ENCODE results near the gene RAP1A. TPM values are rescaled to one million over a fixed set of nuclear protein-coding genes. Genes with fewer than 3 reads are reported as not detected.

Gene RAP1A
- total RNA-seq, 2 experiments from 2014 or later, result 132 to 133 TPM

DNA sequence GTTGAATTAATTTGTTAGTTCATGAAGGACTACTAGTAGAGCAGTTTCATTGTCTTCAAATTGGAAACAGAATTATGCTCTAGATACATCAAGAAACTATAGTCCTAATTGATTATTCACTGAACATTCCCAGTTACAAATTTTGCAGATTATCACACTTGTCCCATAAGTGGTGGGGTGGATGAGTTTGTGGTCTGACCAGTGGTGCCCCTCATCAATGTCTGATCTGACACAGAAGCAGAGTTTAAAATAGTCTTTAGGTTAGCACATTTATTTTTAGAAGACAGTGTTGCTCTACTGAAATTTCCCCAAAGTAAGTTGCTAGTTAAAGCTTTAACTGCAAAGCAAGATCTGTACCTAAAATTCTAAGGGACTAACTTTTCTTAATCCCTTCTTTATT lies 76.7 kb downstream of the RAP1A start:
- Mint-ChIP-seq H3K9me3 (ENCODE audit: insufficient read depth) (no peaks in the 10 kb centered on the region), H3K36me3 (ENCODE audit: low read depth) (peaks cover 72% of the 10 kb centered on the region), H3K27me3 (ENCODE audit: low read depth) (no peaks in the 10 kb centered on the region), H3K27ac (peak overlapping the region; percentile 31), H3K4me3 (no peak overlapping the region), H3K4me1 (ENCODE audit: low read depth) (peaks cover 23% of the 10 kb centered on the region)
- ChIA-PET CTCF (interaction anchor here (1.1 to 2.4 kb wide), 3 partner anchors 18 to 189 kb away, joined by 3 to 13 read pairs (median 4); no protein-coding TSS in a partner anchor), POLR2A (no interaction called here)
- DNase-seq (no peak), ATAC-seq (no peak)

DNA sequence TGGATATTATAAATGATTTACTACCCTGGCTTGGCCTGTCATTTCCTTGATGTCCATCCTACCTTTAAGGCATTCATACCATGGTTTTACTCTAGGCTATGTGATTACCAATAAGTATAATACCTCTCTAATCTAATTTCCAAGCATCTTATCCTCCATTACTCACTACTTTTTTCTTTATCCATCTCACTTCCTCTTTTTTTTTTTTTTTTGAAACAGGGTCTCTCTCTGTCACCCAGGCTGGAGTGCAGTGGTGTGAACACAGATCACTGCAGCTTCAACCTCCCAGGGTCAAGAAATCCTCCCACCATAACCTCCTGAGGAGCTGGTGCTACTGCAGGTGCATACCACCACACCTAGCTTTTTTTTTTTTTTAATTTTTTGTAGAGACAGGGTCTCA lies 79.7 kb downstream of the RAP1A start:
- Mint-ChIP-seq H3K27me3 (ENCODE audit: low read depth) (no peaks in the 10 kb centered on the region), H3K4me1 (ENCODE audit: low read depth) (peaks cover 24% of the 10 kb centered on the region), H3K4me3 (no peak overlapping the region), H3K27ac (no peak overlapping the region), H3K9me3 (ENCODE audit: insufficient read depth) (no peaks in the 10 kb centered on the region), H3K36me3 (ENCODE audit: low read depth) (peaks cover 68% of the 10 kb centered on the region)
- no peak for DNase-seq
- ChIA-PET POLR2A (interaction anchor here (1.0 kb wide), 1 partner anchor 250 kb away, joined by 3 read pairs; the partner anchor contains the start of genes ATP5PB and WDR77), CTCF (interaction anchor here (1.4 to 7.9 kb wide), 3 partner anchors 15 to 191 kb away, joined by 3 to 54 read pairs (median 17); no protein-coding TSS in a partner anchor)
- no peak for ATAC-seq

DNA sequence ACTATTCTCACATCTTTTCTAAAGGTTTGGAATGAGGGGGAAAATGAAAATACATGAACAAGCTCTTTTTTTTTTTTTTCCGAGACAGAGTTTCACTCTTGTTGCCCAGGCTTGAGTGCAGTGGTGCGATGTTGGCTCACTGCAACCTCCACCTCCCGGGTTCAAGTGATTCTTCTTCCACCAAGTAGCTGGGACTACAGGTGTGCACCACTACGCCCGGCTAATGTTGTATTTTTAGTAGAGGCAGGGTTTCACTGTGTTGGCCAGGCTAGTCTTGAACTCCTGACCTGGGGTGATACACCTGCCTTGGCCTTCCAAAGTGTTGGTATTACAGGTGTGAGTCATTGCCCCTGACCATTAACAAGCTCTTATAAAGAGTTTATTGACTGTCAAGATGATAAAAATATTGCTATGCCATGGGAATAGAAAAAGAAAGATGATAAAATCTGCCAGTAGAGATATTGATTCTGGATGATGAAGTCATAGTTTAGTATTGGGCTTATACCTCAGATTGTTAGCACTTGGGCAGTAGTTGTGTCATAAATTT lies 83.0 kb downstream of the RAP1A start:
- Mint-ChIP-seq H3K4me1 (ENCODE audit: low read depth) (peaks cover 8% of the 10 kb centered on the region), H3K36me3 (ENCODE audit: low read depth) (peaks cover 63% of the 10 kb centered on the region), H3K27me3 (ENCODE audit: low read depth) (no peaks in the 10 kb centered on the region), H3K4me3 (no peak overlapping the region), H3K27ac (no peak overlapping the region), H3K9me3 (ENCODE audit: insufficient read depth) (no peaks in the 10 kb centered on the region)
- CTCF ChIA-PET, result interaction anchor here (0.7 to 7.9 kb wide), 5 partner anchors 12 to 226 kb away, joined by 3 to 54 read pairs (median 7); partner anchors contain the start of gene INKA2
- DNase-seq, result no peak
- no peak for ATAC-seq
- POLR2A ChIA-PET, result interaction anchor here (0.6 to 1.4 kb wide), 2 partner anchors 12 to 194 kb away, joined by 5 to 8 read pairs; no protein-coding TSS in a partner anchor

DNA sequence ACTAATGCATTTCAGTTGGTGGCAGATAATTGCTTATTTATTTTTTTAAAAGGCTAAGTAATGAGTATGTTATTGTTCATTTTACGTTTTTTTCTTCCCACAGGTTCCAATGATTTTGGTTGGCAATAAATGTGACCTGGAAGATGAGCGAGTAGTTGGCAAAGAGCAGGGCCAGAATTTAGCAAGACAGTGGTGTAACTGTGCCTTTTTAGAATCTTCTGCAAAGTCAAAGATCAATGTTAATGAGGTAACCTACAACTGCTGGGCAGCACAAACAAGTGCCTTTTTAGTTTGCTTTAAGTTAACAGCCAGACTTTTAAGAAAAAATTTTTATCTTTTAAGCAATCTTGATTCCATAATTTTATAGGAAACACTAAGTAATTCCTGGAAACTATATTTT lies 84.7 kb downstream of the RAP1A start:
- Mint-ChIP-seq H3K36me3 (ENCODE audit: low read depth) (peaks cover 67% of the 10 kb centered on the region), H3K4me1 (ENCODE audit: low read depth) (peaks cover 8% of the 10 kb centered on the region), H3K9me3 (ENCODE audit: insufficient read depth) (no peaks in the 10 kb centered on the region), H3K27me3 (ENCODE audit: low read depth) (no peaks in the 10 kb centered on the region), H3K27ac (no peak overlapping the region), H3K4me3 (no peak overlapping the region)
- CTCF ChIA-PET, result interaction anchor here (1.2 to 7.9 kb wide), 4 partner anchors 10 to 196 kb away, joined by 4 to 54 read pairs (median 10); partner anchors contain the start of gene INKA2
- DNase-seq, result no peak
- POLR2A ChIA-PET, result no interaction called here
- ATAC-seq, result no peak

DNA sequence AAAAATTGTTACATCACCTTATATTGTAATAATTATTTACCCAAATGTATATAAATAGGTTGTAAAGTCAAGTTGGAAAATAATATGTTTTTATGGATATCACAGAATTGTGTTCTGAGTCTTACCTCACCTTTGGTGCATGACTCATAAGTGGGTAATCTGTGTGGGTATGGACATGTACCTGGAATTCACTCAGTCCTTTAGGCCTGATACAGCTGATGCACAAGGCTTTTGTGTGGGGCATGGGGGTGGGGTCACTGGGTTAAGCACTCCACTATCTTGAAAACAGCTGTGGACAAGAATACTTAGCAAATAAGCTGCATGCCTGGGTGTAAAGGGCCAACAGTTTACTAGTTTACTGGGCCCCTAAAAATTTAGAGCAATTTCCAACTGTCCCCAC lies 85.2 kb downstream of the RAP1A start:
- H3K4me1 Mint-ChIP-seq (ENCODE audit: low read depth), result peaks cover 6% of the 10 kb centered on the region
- H3K9me3 Mint-ChIP-seq (ENCODE audit: insufficient read depth), result no peaks in the 10 kb centered on the region
- ChIA-PET CTCF (interaction anchor here (1.2 to 7.9 kb wide), 2 partner anchors 10 to 196 kb away, joined by 4 to 54 read pairs; no protein-coding TSS in a partner anchor), POLR2A (no interaction called here)
- DNase-seq (no peak), ATAC-seq (no peak)
- no peak overlapping the region for H3K4me3 Mint-ChIP-seq
- H3K27ac Mint-ChIP-seq, result no peak overlapping the region
- H3K27me3 Mint-ChIP-seq (ENCODE audit: low read depth), result no peaks in the 10 kb centered on the region
- peaks cover 68% of the 10 kb centered on the region for H3K36me3 Mint-ChIP-seq (ENCODE audit: low read depth)

DNA sequence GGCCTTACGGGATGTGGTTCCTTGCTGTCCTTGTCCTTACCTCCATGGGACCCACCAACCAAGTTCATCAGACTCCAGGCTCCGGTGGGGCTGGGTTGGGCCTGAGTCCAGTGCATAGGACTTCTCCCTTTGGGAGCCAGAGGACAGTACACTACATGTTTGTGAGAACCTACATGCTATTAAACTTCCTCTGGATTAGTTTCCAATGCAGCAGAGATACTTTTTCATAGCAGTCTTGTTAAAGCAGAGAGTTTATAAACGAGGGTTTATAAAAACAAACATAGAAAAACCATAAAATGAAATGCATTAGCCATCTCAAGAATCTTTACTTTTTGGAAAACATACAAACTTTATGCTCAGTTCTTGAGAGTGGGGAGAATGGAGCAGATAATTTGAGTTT lies 86.3 kb downstream of the RAP1A start:
- no peaks in the 10 kb centered on the region for H3K9me3 Mint-ChIP-seq (ENCODE audit: insufficient read depth)
- POLR2A ChIA-PET, result interaction anchor here (0.6 kb wide), 1 partner anchor 156 kb away, joined by 3 read pairs; no protein-coding TSS in a partner anchor

DNA sequence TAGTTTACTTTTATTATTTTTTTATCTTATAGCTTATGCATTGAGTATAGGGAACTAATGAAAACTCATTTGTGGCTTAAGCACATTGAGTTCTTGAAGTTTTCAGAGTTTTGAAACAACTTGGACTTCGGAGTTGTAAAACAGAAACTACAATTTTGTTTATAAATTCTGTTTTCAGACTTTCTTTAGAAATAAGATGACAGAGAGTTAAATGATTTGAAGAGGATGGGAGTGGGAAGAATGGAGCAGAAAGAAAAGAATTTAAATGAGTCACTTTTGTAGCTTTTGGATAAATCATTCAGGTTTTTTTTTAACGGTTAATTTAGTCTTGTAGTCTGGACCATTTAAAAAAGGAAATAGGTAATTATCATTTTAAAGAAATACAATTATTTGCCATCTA lies 87.3 kb downstream of the RAP1A start:
- H3K27ac Mint-ChIP-seq, result no peak overlapping the region
- H3K36me3 Mint-ChIP-seq (ENCODE audit: low read depth), result peaks cover 60% of the 10 kb centered on the region
- CTCF ChIA-PET, result interaction anchor here (0.8 to 7.9 kb wide), 5 partner anchors 8 to 104 kb away, joined by 3 to 54 read pairs (median 3); no protein-coding TSS in a partner anchor
- no peak overlapping the region for H3K4me3 Mint-ChIP-seq
- no peak for DNase-seq
- peaks cover 5% of the 10 kb centered on the region for H3K4me1 Mint-ChIP-seq (ENCODE audit: low read depth)
- H3K9me3 Mint-ChIP-seq (ENCODE audit: insufficient read depth), result no peaks in the 10 kb centered on the region
- no peaks in the 10 kb centered on the region for H3K27me3 Mint-ChIP-seq (ENCODE audit: low read depth)
- POLR2A ChIA-PET, result no interaction called here
- ATAC-seq, result no peak

More for the DNA sequence above, 86.3 kb downstream of the RAP1A start:
- ATAC-seq (no peak), DNase-seq (no peak)
- Mint-ChIP-seq H3K4me1 (ENCODE audit: low read depth) (peaks cover 5% of the 10 kb centered on the region), H3K36me3 (ENCODE audit: low read depth) (peaks cover 61% of the 10 kb centered on the region), H3K27me3 (ENCODE audit: low read depth) (no peaks in the 10 kb centered on the region), H3K4me3 (no peak overlapping the region), H3K27ac (no peak overlapping the region)
- CTCF ChIA-PET, result interaction anchor here (1.0 to 7.9 kb wide), 2 partner anchors 9 to 102 kb away, joined by 3 to 54 read pairs; no protein-coding TSS in a partner anchor

DNA sequence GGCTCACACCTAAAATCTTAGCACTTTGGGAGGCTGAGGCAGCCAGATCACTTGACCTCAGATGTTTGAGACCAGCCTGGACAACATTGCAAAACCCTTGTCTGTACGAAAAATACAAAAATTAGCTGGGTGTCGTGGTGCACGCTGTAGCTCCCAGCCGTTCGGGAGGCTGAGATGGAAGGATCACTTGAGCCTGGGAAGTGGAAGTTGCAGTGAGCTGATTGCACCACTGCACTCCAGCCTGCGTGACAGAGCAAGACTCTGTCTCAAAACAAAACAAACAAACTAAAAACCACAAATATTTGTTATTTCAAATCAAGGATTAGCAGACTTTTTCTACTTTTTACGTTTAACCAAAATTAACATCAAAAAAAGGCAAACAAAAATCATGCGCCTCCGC lies 88.3 kb downstream of the RAP1A start:
- Mint-ChIP-seq H3K4me3 (no peak overlapping the region), H3K9me3 (ENCODE audit: insufficient read depth) (no peaks in the 10 kb centered on the region), H3K27me3 (ENCODE audit: low read depth) (no peaks in the 10 kb centered on the region), H3K36me3 (ENCODE audit: low read depth) (peaks cover 57% of the 10 kb centered on the region), H3K27ac (no peak overlapping the region), H3K4me1 (ENCODE audit: low read depth) (peaks cover 5% of the 10 kb centered on the region)
- CTCF ChIA-PET, result interaction anchor here (1.3 kb wide), 1 partner anchor 61 kb away, joined by 3 read pairs; no protein-coding TSS in a partner anchor
- POLR2A ChIA-PET, result no interaction called here
- no peak for DNase-seq
- no peak for ATAC-seq

DNA sequence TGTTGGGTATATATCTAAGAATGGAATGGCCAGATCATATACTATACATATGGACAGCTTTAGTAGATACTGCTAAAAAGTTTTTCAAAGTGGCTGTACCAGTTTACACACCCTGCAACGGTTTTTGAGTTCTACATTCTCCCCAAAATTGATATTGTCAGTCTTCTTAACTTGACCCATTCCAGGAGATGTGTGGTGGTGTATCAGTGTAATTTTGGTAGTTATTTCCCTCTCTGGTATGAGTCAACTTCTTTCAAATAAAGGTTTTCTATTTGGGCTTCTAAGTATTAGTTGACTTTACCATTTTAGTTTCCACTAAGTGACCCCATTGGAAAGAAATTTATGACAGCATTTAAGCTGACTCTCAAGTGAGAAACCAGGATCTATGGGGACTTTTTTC lies 90.4 kb downstream of the RAP1A start:
- Mint-ChIP-seq H3K27me3 (ENCODE audit: low read depth) (no peaks in the 10 kb centered on the region), H3K36me3 (ENCODE audit: low read depth) (peaks cover 48% of the 10 kb centered on the region), H3K9me3 (ENCODE audit: insufficient read depth) (no peaks in the 10 kb centered on the region), H3K27ac (no peak overlapping the region), H3K4me1 (ENCODE audit: low read depth) (peaks cover 2% of the 10 kb centered on the region), H3K4me3 (no peak overlapping the region)
- POLR2A ChIA-PET, result no interaction called here
- no peak for ATAC-seq
- no peak for DNase-seq
- CTCF ChIA-PET, result interaction anchor here (2.7 kb wide), 1 partner anchor 60 kb away, joined by 9 read pairs; no protein-coding TSS in a partner anchor

DNA sequence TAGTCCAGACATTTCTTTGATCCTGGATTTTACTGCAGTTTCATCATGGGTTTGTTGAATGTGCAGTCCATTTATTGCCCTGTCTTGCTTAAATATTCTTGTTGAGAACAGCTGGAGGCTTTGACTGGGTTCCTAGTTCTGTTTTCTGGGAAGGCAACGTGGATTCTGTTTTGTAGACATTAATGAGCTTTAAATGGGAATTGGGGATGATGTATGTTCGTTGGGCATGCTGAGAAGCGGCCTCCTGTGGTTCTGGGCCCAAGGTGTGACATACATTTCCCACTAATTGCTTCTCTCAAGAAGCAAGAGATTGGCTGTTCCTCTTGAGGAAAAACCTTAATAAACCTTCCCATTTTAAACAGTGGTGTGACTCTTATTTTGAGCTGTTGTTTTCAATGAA lies 96.7 kb downstream of the RAP1A start:
- no peak for ATAC-seq
- CTCF ChIA-PET, result interaction anchor here (0.7 to 5.3 kb wide), 14 partner anchors 13 to 218 kb away, joined by 3 to 72 read pairs (median 6); partner anchors contain the start of genes DDX20 and INKA2
- H3K27ac Mint-ChIP-seq, result no peak overlapping the region
- POLR2A ChIA-PET, result no interaction called here
- H3K4me1 Mint-ChIP-seq (ENCODE audit: low read depth), result peaks cover 1% of the 10 kb centered on the region
- no peak for DNase-seq
- H3K36me3 Mint-ChIP-seq (ENCODE audit: low read depth), result peaks cover 19% of the 10 kb centered on the region
- H3K27me3 Mint-ChIP-seq (ENCODE audit: low read depth), result no peaks in the 10 kb centered on the region
- no peaks in the 10 kb centered on the region for H3K9me3 Mint-ChIP-seq (ENCODE audit: insufficient read depth)
- H3K4me3 Mint-ChIP-seq, result no peak overlapping the region

DNA sequence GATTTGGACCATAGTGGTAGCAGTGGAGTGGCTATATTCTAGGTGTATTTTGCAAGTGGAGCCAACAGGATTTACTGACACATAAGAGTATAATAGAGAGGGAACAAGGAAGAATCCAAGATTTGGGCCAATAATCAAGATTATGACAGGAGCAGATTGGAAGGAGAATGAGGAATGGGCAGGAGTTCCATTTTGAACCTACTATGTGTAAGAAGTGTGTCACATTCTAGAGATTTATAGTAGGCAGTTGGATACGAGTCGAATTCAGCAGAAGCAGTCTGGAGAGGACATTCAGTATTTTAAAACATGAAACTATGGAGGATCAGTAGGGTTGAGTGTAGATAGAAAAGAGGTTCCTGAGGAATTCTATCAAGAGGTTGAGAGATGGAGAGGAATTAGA lies 97.9 kb downstream of the RAP1A start:
- peaks cover 14% of the 10 kb centered on the region for H3K36me3 Mint-ChIP-seq (ENCODE audit: low read depth)
- no peak overlapping the region for H3K4me3 Mint-ChIP-seq
- ATAC-seq, result no peak
- CTCF ChIA-PET, result interaction anchor here (1.4 to 5.3 kb wide), 3 partner anchors 33 to 209 kb away, joined by 8 to 72 read pairs (median 26); no protein-coding TSS in a partner anchor
- H3K9me3 Mint-ChIP-seq (ENCODE audit: insufficient read depth), result no peaks in the 10 kb centered on the region
- peaks cover 1% of the 10 kb centered on the region for H3K4me1 Mint-ChIP-seq (ENCODE audit: low read depth)
- no peak for DNase-seq
- POLR2A ChIA-PET, result no interaction called here
- no peaks in the 10 kb centered on the region for H3K27me3 Mint-ChIP-seq (ENCODE audit: low read depth)
- H3K27ac Mint-ChIP-seq, result no peak overlapping the region

DNA sequence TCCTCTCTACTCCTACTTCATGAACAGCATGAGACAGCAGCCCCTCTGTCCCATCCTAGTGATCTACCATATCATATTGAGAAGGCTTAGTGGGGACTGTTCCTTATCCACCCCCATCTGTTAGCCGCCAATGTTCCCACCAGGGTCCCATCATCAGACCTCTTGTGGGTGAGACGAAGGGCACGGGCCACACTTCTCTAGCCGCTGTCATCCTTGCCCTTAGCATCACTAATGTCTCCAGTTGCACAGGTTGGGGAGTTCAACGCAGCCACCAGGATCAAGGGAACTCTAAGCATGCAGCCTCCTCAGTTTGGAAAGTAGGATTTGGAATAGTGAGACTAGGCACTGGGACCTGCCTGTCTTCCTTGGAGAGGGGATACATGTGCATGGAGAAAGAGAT lies 99.5 kb downstream of the RAP1A start:
- CTCF ChIA-PET, result interaction anchor here (1.8 kb wide), 1 partner anchor 211 kb away, joined by 6 read pairs; no protein-coding TSS in a partner anchor
- peak; percentile 19 for DNase-seq
- Mint-ChIP-seq H3K4me1 (ENCODE audit: low read depth) (peaks cover 1% of the 10 kb centered on the region), H3K27me3 (ENCODE audit: low read depth) (no peaks in the 10 kb centered on the region), H3K9me3 (ENCODE audit: insufficient read depth) (no peaks in the 10 kb centered on the region), H3K27ac (no peak overlapping the region), H3K36me3 (ENCODE audit: low read depth) (peaks cover 10% of the 10 kb centered on the region), H3K4me3 (no peak overlapping the region)
- no peak for ATAC-seq
- POLR2A ChIA-PET, result interaction anchor here (1.3 kb wide), 1 partner anchor 13 kb away, joined by 3 read pairs; no protein-coding TSS in a partner anchor
